AG04450 (cell line): ENCODE data around the gene ZNF276. TPM values are rescaled to one million over a fixed set of nuclear protein-coding genes. Genes with fewer than 3 reads are reported as not detected.

Experiments
- CTCF ChIA-PET: fragments of 300-600, 350-600 bp; formaldehyde crosslinking; extraction: SDS; loops from one replicate; lab custom pipeline; 2022; ENCODE audit warnings: antibody characterized with exemption, inconsistent platforms; lab: Charles Lee
- POLR2A ChIA-PET: fragments of 350-600 bp; formaldehyde crosslinking; extraction: SDS; loops from one replicate; lab custom pipeline; 2021; ENCODE audit warnings: antibody characterized with exemption, inconsistent platforms; lab: Yijun Ruan, JAX
- DNase-seq: peaks from one replicate; pipeline ENCODE4 v3.0.0-alpha.2; 2011; ENCODE audit warnings: low read depth, low spot score
- H3K27ac ChIP-seq: one replicate; pipeline ENCODE4 v1.5.1; 2012; ENCODE audit warnings: low read depth, low read length, control low read depth
- H3K27me3 ChIP-seq: one replicate; pipeline ENCODE4 v1.6.0; 2012; ENCODE audit warnings: low read length; ENCODE audit not compliant: control insufficient read depth, insufficient read depth
- H3K4me3 ChIP-seq: 2 replicates; pipeline ENCODE4 v1.5.1; 2011; ENCODE audit warnings: mild to moderate bottlenecking, low read depth, low read length, control low read depth
- H3K9me3 ChIP-seq: 2 replicates; pipeline ENCODE4 v1.5.1; 2012; ENCODE audit warnings: low read length; ENCODE audit not compliant: control insufficient read depth, insufficient read depth
- polyA plus RNA-seq: library from polyadenylated mRNA; depleted of rRNA; stranded (reverse); fragments of >200 nt; gene quantifications from 2 replicates; pipeline ENCODE4 v1.2.3, GENCODE V29; 2011
- TF ChIP-seq, protein P1 (sequence below): IDR thresholded peaks from 2 replicates; pipeline ENCODE4 v1.5.1; 2011; ENCODE audit warnings: low read depth, low read length, control low read depth, inconsistent platforms

ZNF276 gene
- polyA plus RNA-seq, 1 experiment, result 5.0 TPM

- ChIA-PET POLR2A (no interaction called here), CTCF (interaction anchor here (1.5 kb wide), 1 partner anchor 123 kb away, joined by 6 read pairs; no protein-coding TSS in a partner anchor)
- DNase-seq, result no peak
- Histone ChIP-seq H3K27ac (no peak overlapping the region), H3K27me3 (no peaks in the 10 kb centered on the region), H3K4me3 (no peak overlapping the region), H3K9me3 (no peaks in the 10 kb centered on the region; the same call in 1 of the 2 replicates)
- TF ChIP-seq, protein P1, sequence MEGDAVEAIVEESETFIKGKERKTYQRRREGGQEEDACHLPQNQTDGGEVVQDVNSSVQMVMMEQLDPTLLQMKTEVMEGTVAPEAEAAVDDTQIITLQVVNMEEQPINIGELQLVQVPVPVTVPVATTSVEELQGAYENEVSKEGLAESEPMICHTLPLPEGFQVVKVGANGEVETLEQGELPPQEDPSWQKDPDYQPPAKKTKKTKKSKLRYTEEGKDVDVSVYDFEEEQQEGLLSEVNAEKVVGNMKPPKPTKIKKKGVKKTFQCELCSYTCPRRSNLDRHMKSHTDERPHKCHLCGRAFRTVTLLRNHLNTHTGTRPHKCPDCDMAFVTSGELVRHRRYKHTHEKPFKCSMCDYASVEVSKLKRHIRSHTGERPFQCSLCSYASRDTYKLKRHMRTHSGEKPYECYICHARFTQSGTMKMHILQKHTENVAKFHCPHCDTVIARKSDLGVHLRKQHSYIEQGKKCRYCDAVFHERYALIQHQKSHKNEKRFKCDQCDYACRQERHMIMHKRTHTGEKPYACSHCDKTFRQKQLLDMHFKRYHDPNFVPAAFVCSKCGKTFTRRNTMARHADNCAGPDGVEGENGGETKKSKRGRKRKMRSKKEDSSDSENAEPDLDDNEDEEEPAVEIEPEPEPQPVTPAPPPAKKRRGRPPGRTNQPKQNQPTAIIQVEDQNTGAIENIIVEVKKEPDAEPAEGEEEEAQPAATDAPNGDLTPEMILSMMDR, result no peak
Measured at GRCh38 chr16:89737341-89738071, 16.2 kb downstream of the ZNF276 start.

DNA sequence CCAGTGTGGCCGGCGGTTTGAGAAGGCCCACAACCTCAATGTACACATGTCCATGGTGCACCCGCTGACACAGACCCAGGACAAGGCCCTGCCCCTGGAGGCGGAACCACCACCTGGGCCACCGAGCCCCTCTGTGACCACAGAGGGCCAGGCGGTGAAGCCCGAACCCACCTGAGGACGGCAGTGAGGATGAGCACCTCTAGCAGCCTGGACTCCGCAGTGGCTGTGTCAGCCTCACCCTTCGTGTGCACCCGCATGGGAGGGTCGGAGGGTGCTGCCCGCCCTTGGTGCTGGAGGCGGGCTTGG, 16.7 kb downstream of the ZNF276 start:
- Histone ChIP-seq H3K27ac (no peak overlapping the region), H3K9me3 (no peaks in the 10 kb centered on the region; the same call in 1 of the 2 replicates), H3K4me3 (no peak overlapping the region), H3K27me3 (no peaks in the 10 kb centered on the region)
- POLR2A ChIA-PET, result no interaction called here
- TF ChIP-seq, protein P1, result no peak
- no peak for DNase-seq
- CTCF ChIA-PET, result no interaction called here

GRCh38 chr16:89738538-89739317, 17.4 kb downstream of the ZNF276 start:
- no peaks in the 10 kb centered on the region for H3K27me3 ChIP-seq
- no peak for DNase-seq
- H3K9me3 ChIP-seq, result no peaks in the 10 kb centered on the region; the same call in 1 of the 2 replicates
- TF ChIP-seq, protein P1, result no peak
- ChIA-PET CTCF (interaction anchor here (0.6 to 1.2 kb wide), 2 partner anchors 122 to 158 kb away, joined by 3 to 5 read pairs; no protein-coding TSS in a partner anchor), POLR2A (interaction anchor here (0.9 kb wide), 1 partner anchor 52 kb away, joined by 3 read pairs; the partner anchor contains the start of gene CDK10)
- no peak overlapping the region for H3K27ac ChIP-seq
- H3K4me3 ChIP-seq, result no peak overlapping the region

GRCh38 chr16:89739383-89739782, 18.0 kb downstream of the ZNF276 start:
- CTCF ChIA-PET, result interaction anchor here (0.6 to 1.2 kb wide), 2 partner anchors 121 to 171 kb away, joined by 4 to 5 read pairs; no protein-coding TSS in a partner anchor
- POLR2A ChIA-PET, result interaction anchor here (0.9 kb wide), 1 partner anchor 53 kb away, joined by 3 read pairs; the partner anchor contains the start of gene CDK10
- DNase-seq, result no peak
- TF ChIP-seq, protein P1, result no peak
- no peak overlapping the region for H3K27ac ChIP-seq
- no peaks in the 10 kb centered on the region for H3K27me3 ChIP-seq
- H3K9me3 ChIP-seq, result no peaks in the 10 kb centered on the region; the same call in 1 of the 2 replicates
- H3K4me3 ChIP-seq, result no peak overlapping the region
